Measurements from ENCODE around the gene THAP9.

THAP9 gene

GRCh38 chr4:82947498-82947897, 47.0 kb downstream of the THAP9 start:
- Histone ChIP-seq H4K20me1 (ENCODE audit: control insufficient read depth, insufficient read depth, low read depth, low read length) (no peaks in the 10 kb centered on the region), H3K4me2 (ENCODE audit: low read length) (no peak overlapping the region), H3K4me3 (ENCODE audit: low read length) (no peak overlapping the region), H3K36me3 (ENCODE audit: control insufficient read depth, low read length) (peaks cover 18% of the 10 kb centered on the region), H3K9me3 (ENCODE audit: control insufficient read depth, insufficient read depth, low read length) (no peaks in the 10 kb centered on the region), H3K9me2 (replicated peaks; ENCODE audit: control insufficient read depth, low read length) (no peaks in the 10 kb centered on the region), H3K4me1 (ENCODE audit: control insufficient read depth, low read length) (no peaks in the 10 kb centered on the region), H3K79me2 (ENCODE audit: control insufficient read depth, low read length) (no peaks in the 10 kb centered on the region), H3K27me3 (ENCODE audit: control insufficient read depth, low read length) (no peaks in the 10 kb centered on the region), H3F3A (ENCODE audit: control insufficient read depth, insufficient read depth) (no peaks in the 10 kb centered on the region; the same call in 1 of the 2 replicates), H3K27ac (ENCODE audit: low read depth, low read length) (no peak overlapping the region)
- no peak for TF ChIP-seq CTCF (IDR thresholded peaks at IDR 0.05; ENCODE audit: low read depth, low read length, poor library complexity, severe bottlenecking)
- no peak for TF ChIP-seq EZH2phosphoT487 (IDR thresholded peaks at IDR 0.05; ENCODE audit: borderline replicate concordance, low read length)

- no peaks in the 10 kb centered on the region for H3K9me3 ChIP-seq (ENCODE audit: control insufficient read depth, insufficient read depth, low read length)
- H3K4me3 ChIP-seq (ENCODE audit: low read length): no peak overlapping the region
- 0 out of 2 replicates have a peak, but pooled peaks cover 2% of the 10 kb centered on the region for H3K79me2 ChIP-seq (ENCODE audit: control insufficient read depth, low read length)
- H3K4me1 ChIP-seq (ENCODE audit: control insufficient read depth, low read length): no peaks in the 10 kb centered on the region
- H3F3A ChIP-seq (ENCODE audit: control insufficient read depth, insufficient read depth): no peaks in the 10 kb centered on the region; the same call in 1 of the 2 replicates
- H3K4me2 ChIP-seq (ENCODE audit: low read length): no peak overlapping the region
- no peaks in the 10 kb centered on the region for H3K27me3 ChIP-seq (ENCODE audit: control insufficient read depth, low read length)
- TF ChIP-seq CTCF (IDR thresholded peaks at IDR 0.05; ENCODE audit: low read depth, low read length, poor library complexity, severe bottlenecking): no peak
- no peak for TF ChIP-seq EZH2phosphoT487 (IDR thresholded peaks at IDR 0.05; ENCODE audit: borderline replicate concordance, low read length)
- H3K36me3 ChIP-seq (ENCODE audit: control insufficient read depth, low read length): peaks cover 19% of the 10 kb centered on the region
- H3K9me2 ChIP-seq (replicated peaks; ENCODE audit: control insufficient read depth, low read length): no peaks in the 10 kb centered on the region
- H3K27ac ChIP-seq (ENCODE audit: low read depth, low read length): no peak overlapping the region
- no peaks in the 10 kb centered on the region for H4K20me1 ChIP-seq (ENCODE audit: control insufficient read depth, insufficient read depth, low read depth, low read length)
Measured at GRCh38 chr4:82948647-82949204, 48.2 kb downstream of the THAP9 start.

- H3F3A ChIP-seq (ENCODE audit: control insufficient read depth, insufficient read depth): no peaks in the 10 kb centered on the region
- H3K79me2 ChIP-seq (ENCODE audit: control insufficient read depth, low read length): 0 out of 2 replicates have a peak, but pooled peaks cover 2% of the 10 kb centered on the region
- no peak for TF ChIP-seq CTCF (IDR thresholded peaks at IDR 0.05; ENCODE audit: low read depth, low read length, poor library complexity, severe bottlenecking)
- no peak for TF ChIP-seq EZH2phosphoT487 (IDR thresholded peaks at IDR 0.05; ENCODE audit: borderline replicate concordance, low read length)
- H3K4me1 ChIP-seq (ENCODE audit: control insufficient read depth, low read length): no peaks in the 10 kb centered on the region
- no peaks in the 10 kb centered on the region for H3K9me3 ChIP-seq (ENCODE audit: control insufficient read depth, insufficient read depth, low read length)
- H4K20me1 ChIP-seq (ENCODE audit: control insufficient read depth, insufficient read depth, low read depth, low read length): no peaks in the 10 kb centered on the region
- peaks cover 17% of the 10 kb centered on the region for H3K36me3 ChIP-seq (ENCODE audit: control insufficient read depth, low read length)
- H3K27ac ChIP-seq (ENCODE audit: low read depth, low read length): no peak overlapping the region
- no peaks in the 10 kb centered on the region for H3K9me2 ChIP-seq (replicated peaks; ENCODE audit: control insufficient read depth, low read length)
- H3K27me3 ChIP-seq (ENCODE audit: control insufficient read depth, low read length): no peaks in the 10 kb centered on the region
- H3K4me2 ChIP-seq (ENCODE audit: low read length): no peak overlapping the region
- H3K4me3 ChIP-seq (ENCODE audit: low read length): no peak overlapping the region
Measured at GRCh38 chr4:82951196-82951595, 50.7 kb downstream of the THAP9 start.
